Stomach (tissue), 9 donors: Measurements from ENCODE around the gene OR10G6. TPM values are rescaled to one million over a fixed set of nuclear protein-coding genes. Genes with fewer than 3 reads are reported as not detected.
"Not testable (repeated sequence)": the region's sequence is repeated elsewhere in the genome, so short reads cannot be mapped to it uniquely, and the experiment has no call there.

ENCODE experiments used
- DNase-seq, 2 donors: peaks; one replicate each; pipeline versions ENCODE4 v3.0.0 to v3.0.0-alpha.2; 2013 to 2019
- H3K27ac ChIP-seq, 5 donors: fragments of 200-600 bp in 4 of 5; sonication (generic) in 4 of 5; one replicate each; pipeline ENCODE4 v1.5.1; 2013 to 2019; ENCODE audit warnings: mild to moderate bottlenecking in 1 of 5, moderate library complexity in 1 of 5
- H3K27me3 ChIP-seq, 3 donors: fragments of 200-600 bp; sonication (generic); one replicate each; pipeline ENCODE4 v1.5.1; 2017 to 2019; ENCODE audit warnings: mixed run types in 1 of 3
- H3K36me3 ChIP-seq, 4 donors: fragments of 200-600 bp; sonication (generic); 1 replicate in 3 of 4; 2 replicates in 1 of 4; pipeline ENCODE4 v1.5.1; 2016 to 2019
- H3K4me1 ChIP-seq, 4 donors: fragments of 200-600 bp; sonication (generic); one replicate each; pipeline ENCODE4 v1.5.1; 2016 to 2019
- H3K4me3 ChIP-seq, 4 donors: fragments of 200-600 bp; sonication (generic) in 3 of 4; one replicate each; pipeline ENCODE4 v1.5.1; 2016 to 2019; ENCODE audit warnings: mild to moderate bottlenecking in 1 of 4
- H3K9me3 ChIP-seq, 4 donors: fragments of 200-600 bp; sonication (generic); one replicate each; pipeline ENCODE4 v1.5.1; 2016 to 2019
- CTCF ChIP-seq, 7 experiments: fragments of 450-650 bp in 4 of 7; fragments of 200-600 bp in 3 of 7; sonication (generic) in 3 of 7; IDR thresholded peaks; one replicate each; pipeline ENCODE4 v1.5.1; 2016 to 2019; ENCODE audit warnings: antibody characterized with exemption in 7 of 7, control low read depth in 2 of 7, mild to moderate bottlenecking in 1 of 7
- EP300 ChIP-seq: sonication (generic); formaldehyde crosslinking; IDR thresholded peaks from one replicate; pipeline ENCODE4 v1.6.1; 2017; ENCODE audit warnings: antibody characterized with exemption
- POLR2A ChIP-seq, 4 donors: fragments of 450-650 bp; IDR thresholded peaks; one replicate each; pipeline ENCODE4 v1.6.1; 2016; ENCODE audit warnings: antibody characterized with exemption in 4 of 4, control low read depth in 2 of 4, mild to moderate bottlenecking in 1 of 4, moderate library complexity in 1 of 4
- POLR2AphosphoS5 ChIP-seq, 3 donors: sonication (generic); formaldehyde crosslinking; IDR thresholded peaks; one replicate each; pipeline ENCODE4 v1.6.1; 2016; ENCODE audit warnings: antibody characterized with exemption in 3 of 3
- WGBS, 5 donors: extraction: QIAGEN DNeasy Blood & Tissue Kit in 3 of 5; methylation state at CpG; one replicate each; pipeline versions ENCODE4 v1.1.5 to v1.1.7; 2013 to 2018; 5-methylcytosine and 5-hydroxymethylcytosine counted together
- intact Hi-C: fragments of 100-400 bp; cut with DNase I; formaldehyde crosslinking; loops from one replicate; pipeline ENCODE4 v1.15.1; 2023; ENCODE audit warnings: low total_unique reads
- polyA plus RNA-seq, 3 donors: library from polyadenylated mRNA; stranded (reverse); fragments of 200-250 nt; gene quantifications; one replicate each; pipeline ENCODE4 v1.2.3, GENCODE V29; 2013
- total RNA-seq, 5 donors: library from RNA; depleted of rRNA; stranded (reverse); fragments of >200 nt; gene quantifications; one replicate each; pipeline versions ENCODE4 v1.1.0 to v1.2.3, GENCODE V29; 2014 to 2016
- donor health status: healthy with polysubstance abuse.
- donor health status: Bipolar disorder and iron deficiency.
- donor health status: healthy.

OR10G6 gene
- total and polyA plus RNA-seq, 8 donors, result not detected

DNA sequence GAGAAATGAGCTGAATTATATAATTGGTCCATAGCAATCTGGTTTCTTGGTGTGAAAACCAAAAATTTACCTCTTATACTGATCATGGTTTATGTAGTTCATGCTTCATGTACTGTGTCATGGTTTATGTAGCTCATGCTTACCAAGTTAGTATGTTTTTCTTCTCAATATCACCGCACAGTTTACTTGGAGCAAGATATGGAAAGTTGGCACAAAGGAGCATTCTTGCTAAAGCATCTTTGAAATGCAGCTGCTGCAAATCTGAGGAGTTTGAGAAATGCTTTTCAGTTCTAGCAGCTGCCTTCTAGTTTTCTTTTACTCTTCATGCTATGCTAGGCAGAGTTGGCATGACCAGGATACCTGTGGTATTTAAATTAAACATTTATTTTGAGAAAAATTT lies 41.7 kb upstream of the OR10G6 start:
- H3K4me3 ChIP-seq, result no peak overlapping the region
- no peak overlapping the region for H3K27ac ChIP-seq
- no peak for DNase-seq
- H3K27me3 ChIP-seq, result no peaks in the 10 kb centered on the region
- intact Hi-C loops, result no loop called here
- H3K4me1 ChIP-seq, result no peaks in the 10 kb centered on the region
- WGBS, 5 donors, result 39 to 52% (median 44%) methylated on average over 1 of the region's 1 CpG
- TF ChIP-seq EP300, result no peak
- TF ChIP-seq POLR2AphosphoS5 (IDR thresholded peaks at IDR 0.05), result no peak
- no peak for TF ChIP-seq CTCF (IDR thresholded peaks at IDR 0.05)
- TF ChIP-seq POLR2A (IDR thresholded peaks at IDR 0.05), result no peak
- no peaks in the 10 kb centered on the region for H3K36me3 ChIP-seq
- no peaks in the 10 kb centered on the region for H3K9me3 ChIP-seq

DNA sequence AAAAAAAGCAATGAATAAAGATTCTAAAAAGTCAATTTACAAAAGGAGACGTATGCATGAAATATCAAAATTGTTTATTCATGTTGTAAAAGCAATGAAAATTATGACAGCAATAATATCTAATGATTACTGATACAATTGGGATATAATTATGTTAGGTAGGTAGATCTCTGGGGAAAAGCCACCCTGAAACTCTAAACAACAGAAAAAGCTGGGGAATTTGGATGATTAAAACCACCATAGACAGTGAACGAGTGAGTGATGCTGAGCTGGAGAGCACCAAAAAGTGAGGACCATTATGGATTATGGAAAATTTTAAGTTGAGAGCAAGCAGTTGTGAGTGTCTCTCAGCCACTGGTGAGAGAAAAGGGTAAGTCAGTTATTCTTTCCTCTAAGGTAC lies 31.5 kb upstream of the OR10G6 start, which contains the start of gene OR10G8:
Gene OR10G8, plus strand, starts transcription at position 301 of the 400 bp plus-strand sequence. CDS start 2,825 bp downstream, outside the sequence.
- Histone ChIP-seq H3K27ac (no peak within 1 kb of the TSS), H3K9me3 (no peaks in the 10 kb centered on the region), H3K36me3 (no peaks in the 10 kb centered on the region), H3K4me3 (no peak within 1 kb of the TSS), H3K27me3 (no peaks in the 10 kb centered on the region), H3K4me1 (no peaks in the 10 kb centered on the region)
- TF ChIP-seq POLR2AphosphoS5 (IDR thresholded peaks at IDR 0.05) (no peak), POLR2A (IDR thresholded peaks at IDR 0.05) (no peak), EP300 (no peak), CTCF (IDR thresholded peaks at IDR 0.05) (no peak)
- DNase-seq, result no peak
- intact Hi-C loops, result no loop called here
- 45 to 82% (median 63%) methylated on average over 2 of the region's 2 CpGs for WGBS, 5 donors

DNA sequence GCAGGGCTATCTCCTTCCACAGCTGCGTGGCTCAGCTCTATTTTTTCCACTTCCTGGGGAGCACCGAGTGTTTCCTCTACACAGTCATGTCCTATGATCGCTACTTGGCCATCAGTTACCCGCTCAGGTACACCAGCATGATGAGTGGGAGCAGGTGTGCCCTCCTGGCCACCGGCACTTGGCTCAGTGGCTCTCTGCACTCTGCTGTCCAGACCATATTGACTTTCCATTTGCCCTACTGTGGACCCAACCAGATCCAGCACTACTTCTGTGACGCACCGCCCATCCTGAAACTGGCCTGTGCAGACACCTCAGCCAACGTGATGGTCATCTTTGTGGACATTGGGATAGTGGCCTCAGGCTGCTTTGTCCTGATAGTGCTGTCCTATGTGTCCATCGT lies 20.9 kb upstream of the OR10G6 start:
- H3K36me3 ChIP-seq, intact Hi-C loops, H3K9me3 ChIP-seq, H3K4me1 ChIP-seq, H3K27me3 ChIP-seq, DNase-seq, H3K4me3 ChIP-seq, H3K27ac ChIP-seq: not testable (repeated sequence)
- whole genome bisulfite sequencing, 5 donors, result 86 to 94% (median 87%) methylated on average over 4 to 7 of the region's 9 CpGs

- 75 to 91% (median 80%) methylated on average over 2 of the region's 2 CpGs for WGBS, 5 donors
- H3K27me3 ChIP-seq, result no peaks in the 10 kb centered on the region
- no peaks in the 10 kb centered on the region for H3K36me3 ChIP-seq
Observed at GRCh38 chr11:124012697-124013096, 17.7 kb upstream of the OR10G6 start, which contains the start of gene OR10G4. Gene OR10G4, plus strand, starts transcription at chr11:124012997. Its CDS starts 2,578 bp downstream, at chr11:124015575.

More at GRCh38 chr11:124012697-124013096, 17.7 kb upstream of the OR10G6 start, which contains the start of gene OR10G4:
- Histone ChIP-seq H3K4me3 (no peak within 1 kb of the TSS), H3K27ac (no peak within 1 kb of the TSS), H3K9me3 (no peaks in the 10 kb centered on the region), H3K4me1 (no peaks in the 10 kb centered on the region)
- no peak for DNase-seq
- intact Hi-C loops, result no loop called here
- TF ChIP-seq POLR2A (IDR thresholded peaks at IDR 0.05), result no peak
- TF ChIP-seq CTCF (IDR thresholded peaks at IDR 0.05), result no peak
- no peak for TF ChIP-seq EP300
